HG03060 (cell line): ENCODE data around the gene ATP6V0A4.
"Not testable (repeated sequence)": the region's sequence is repeated elsewhere in the genome, so short reads cannot be mapped to it uniquely, and the experiment has no call there.

Experiments used
- ATAC-seq: cut with Tn5 transposase; IDR thresholded peaks from one replicate; pipeline ENCODE4 v1.9.1; 2021; ENCODE audit warnings: low read depth, moderate number of reproducible peaks; ENCODE audit not compliant: unreplicated experiment

Gene ATP6V0A4

GRCh38 chr7:138809346-138809745, 11.3 kb upstream of the ATP6V0A4 start:
- ATAC-seq: no peak

GRCh38 chr7:138804618-138805017, 6.6 kb upstream of the ATP6V0A4 start:
- no peak for ATAC-seq

GRCh38 chr7:138802706-138803105, 4.7 kb upstream of the ATP6V0A4 start:
- ATAC-seq: no peak

- no peak for ATAC-seq
Measured at GRCh38 chr7:138801256-138801655, 3.3 kb upstream of the ATP6V0A4 start.

- no peak for ATAC-seq
Measured at GRCh38 chr7:138799336-138800000, 1.5 kb upstream of the ATP6V0A4 start.

- no peak for ATAC-seq
Measured at GRCh38 chr7:138798836-138799235, 840 bp upstream of the ATP6V0A4 start.

GRCh38 chr7:138797046-138797445, 950 bp downstream of the ATP6V0A4 start:
- not testable (repeated sequence) for ATAC-seq

- no peak for ATAC-seq
Measured at GRCh38 chr7:138796038-138796615, 1.9 kb downstream of the ATP6V0A4 start.

- ATAC-seq: no peak
Measured at GRCh38 chr7:138785587-138786437, 12.2 kb downstream of the ATP6V0A4 start.

GRCh38 chr7:138784692-138785091, 13.3 kb downstream of the ATP6V0A4 start:
- ATAC-seq: no peak

GRCh38 chr7:138781004-138781403, 17.0 kb downstream of the ATP6V0A4 start:
- ATAC-seq: no peak

GRCh38 chr7:138776166-138776833, 21.7 kb downstream of the ATP6V0A4 start:
- no peak for ATAC-seq

GRCh38 chr7:138773817-138774216, 24.2 kb downstream of the ATP6V0A4 start:
- ATAC-seq: no peak

GRCh38 chr7:138773176-138773575, 24.8 kb downstream of the ATP6V0A4 start:
- ATAC-seq: no peak

GRCh38 chr7:138770904-138771303, 27.1 kb downstream of the ATP6V0A4 start:
- no peak for ATAC-seq

GRCh38 chr7:138768241-138768640, 29.8 kb downstream of the ATP6V0A4 start:
- ATAC-seq: no peak

- no peak for ATAC-seq
Measured at GRCh38 chr7:138756591-138757242, 41.3 kb downstream of the ATP6V0A4 start.

GRCh38 chr7:138755842-138756590, 42.0 kb downstream of the ATP6V0A4 start:
- no peak for ATAC-seq

GRCh38 chr7:138755331-138755747, 42.7 kb downstream of the ATP6V0A4 start:
- no peak for ATAC-seq

GRCh38 chr7:138753610-138754009, 44.4 kb downstream of the ATP6V0A4 start:
- ATAC-seq: no peak
